Astrocyte (in vitro differentiated cells and primary cell): ENCODE measurements around the gene ADGRG4. TPM values are rescaled to one million over a fixed set of nuclear protein-coding genes. Genes with fewer than 3 reads are reported as not detected.

ENCODE experiments used
- total RNA-seq: library from RNA; stranded (reverse); gene quantifications from 2 replicates; pipeline ENCODE4 v1.2.1, GENCODE V29; 2021

The ADGRG4 gene
- total RNA-seq, 1 donor from 2014 or later: 0.14 TPM

Other genes with a start within 250 kb of the ADGRG4 start
- 100 and 115 TPM in 2 replicates for gene FHL1, start 153.4 kb upstream of the ADGRG4 start, total RNA-seq
- gene MAP7D3, start 49.6 kb upstream of the ADGRG4 start, total RNA-seq: 15.0 and 19.4 TPM in 2 replicates
- gene BRS3, start 187.0 kb downstream of the ADGRG4 start, total RNA-seq: not detected in 2 replicates
- gene HTATSF1, start 196.6 kb downstream of the ADGRG4 start, total RNA-seq: 29.1 and 33.1 TPM in 2 replicates
- 1.3 TPM in 1 of 2 replicates, not detected in the other for gene VGLL1, start 231.3 kb downstream of the ADGRG4 start, total RNA-seq